ENCODE measurements around the gene GRIP2.

The GRIP2 gene

DNA sequence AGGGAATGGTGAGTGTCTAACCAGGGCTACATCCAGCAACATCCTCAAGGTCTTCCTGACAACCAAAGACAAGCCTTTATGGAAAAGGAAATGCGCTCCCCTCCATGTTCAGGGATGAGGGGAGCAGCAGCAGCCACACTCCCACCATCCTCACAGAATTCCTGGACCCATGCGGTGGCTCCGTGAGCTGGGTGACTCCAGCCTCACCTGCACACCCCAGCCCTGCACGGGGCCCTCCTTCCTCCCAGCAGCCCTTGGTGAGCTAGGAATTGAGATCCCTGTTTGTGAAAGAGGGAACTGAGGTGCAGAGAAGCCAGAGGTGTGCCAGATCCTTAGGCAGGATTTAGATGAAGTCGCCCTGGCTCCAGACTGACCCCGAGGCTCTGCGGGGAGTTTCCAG lies 52.3 kb downstream of the GRIP2 start:
- DNase-seq (ENCODE audit: low read depth in 2 of 3, low spot score in 2 of 3) = no peak

DNA sequence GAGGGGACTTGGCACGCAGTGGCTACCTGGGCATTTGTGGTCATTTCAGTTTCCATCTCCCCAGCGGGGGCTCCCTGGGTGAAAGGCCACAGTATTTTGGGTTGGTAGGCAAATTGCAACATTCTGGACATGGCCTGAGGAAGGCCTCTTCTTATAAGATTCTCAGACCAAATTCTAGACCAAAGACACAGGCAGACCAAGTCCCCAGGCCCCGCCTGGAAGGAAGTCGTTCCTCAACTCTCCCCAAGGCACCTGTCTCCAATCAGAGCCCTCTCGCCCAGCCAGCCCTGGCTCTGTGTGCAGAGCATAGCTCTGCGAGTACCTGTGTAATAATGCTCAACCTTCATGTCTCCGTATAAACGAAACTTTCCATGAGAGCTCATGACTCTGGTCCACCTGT lies 53.1 kb downstream of the GRIP2 start:
- no peak for DNase-seq (ENCODE audit: low read depth in 2 of 3, low spot score in 2 of 3)

DNA sequence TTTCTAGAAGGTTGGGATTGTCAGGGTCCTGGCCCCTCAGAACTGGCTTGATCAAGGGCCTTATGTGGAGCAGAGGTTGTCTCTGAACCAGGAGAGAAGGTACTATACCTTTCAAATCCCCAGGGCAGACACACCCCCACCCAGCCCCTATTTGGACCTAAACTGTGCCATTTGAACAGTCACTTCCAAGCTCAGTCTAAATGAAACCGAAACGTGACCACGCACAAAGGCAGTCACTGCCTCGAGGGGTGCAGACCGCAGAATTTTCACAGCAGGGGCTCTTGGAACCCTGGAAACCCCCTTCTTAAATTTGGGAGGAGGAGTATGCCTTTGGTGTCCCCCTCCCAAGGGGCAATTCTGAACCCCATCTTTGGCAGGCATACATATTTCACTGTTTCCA lies 53.7 kb downstream of the GRIP2 start:
- no peak for DNase-seq (ENCODE audit: low read depth in 2 of 3, low spot score in 2 of 3)

DNA sequence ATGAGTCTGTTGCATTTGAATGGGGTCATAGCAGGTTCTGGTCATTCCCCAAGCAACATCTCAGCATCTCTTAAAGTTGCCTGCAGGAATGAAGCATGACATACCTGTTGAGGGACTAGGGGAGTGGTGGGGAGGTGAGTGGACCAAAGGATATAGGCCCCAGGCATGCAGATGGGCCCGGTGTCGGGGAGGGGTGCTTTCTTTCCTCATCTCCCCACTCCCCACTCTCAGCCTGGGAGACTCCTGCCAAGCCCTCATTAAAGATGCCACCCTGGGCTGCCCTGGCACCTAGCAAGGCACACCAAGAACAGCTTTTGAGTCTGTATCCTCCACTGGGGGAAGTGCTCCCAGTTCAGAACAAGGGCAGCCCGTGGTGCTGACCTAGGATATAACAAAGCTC lies 54.2 kb downstream of the GRIP2 start:
- no peak for DNase-seq (ENCODE audit: low read depth in 2 of 3, low spot score in 2 of 3)

DNA sequence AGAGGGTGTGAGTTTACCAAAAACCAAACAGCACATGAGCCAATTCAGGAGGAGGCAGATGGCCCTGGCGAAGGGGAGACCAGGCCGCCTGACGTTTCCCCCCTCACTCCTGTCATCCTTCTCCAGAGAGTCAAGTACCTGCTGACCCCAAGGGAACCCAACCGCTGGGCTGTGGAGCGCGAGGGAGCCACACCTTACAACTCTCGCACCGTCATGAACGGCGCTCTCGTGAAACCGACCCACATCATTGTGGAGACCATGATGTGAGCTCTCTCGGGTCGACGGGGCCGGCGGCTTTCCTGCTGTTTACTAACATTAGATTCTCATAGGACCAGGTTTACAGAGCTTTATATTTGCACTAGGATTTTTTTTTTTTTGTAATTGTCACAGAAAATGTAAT lies 55.4 kb downstream of the GRIP2 start:
- no peak for DNase-seq (ENCODE audit: low read depth in 2 of 3, low spot score in 2 of 3)

DNA sequence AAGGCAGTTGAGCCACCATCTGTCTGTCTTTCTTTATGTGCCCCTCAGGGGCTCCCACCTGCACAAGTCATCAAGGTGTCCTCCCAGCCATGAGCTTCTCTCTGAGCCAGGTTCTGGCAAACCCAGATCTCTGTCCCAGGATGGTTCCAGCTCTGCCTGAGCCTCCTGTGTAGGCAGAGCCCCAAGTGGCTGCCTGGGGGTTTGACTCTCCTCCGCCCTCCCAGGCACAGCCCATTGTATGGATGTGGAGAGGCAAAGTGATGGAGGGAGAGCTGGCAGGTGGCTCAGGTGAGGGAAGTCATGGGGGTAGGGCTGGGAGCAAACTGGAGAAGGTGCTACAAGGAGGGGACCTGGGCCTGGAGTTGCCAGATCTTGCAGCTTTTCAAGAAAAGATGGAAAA lies 56.9 kb downstream of the GRIP2 start:
- DNase-seq (ENCODE audit: low read depth in 2 of 3, low spot score in 2 of 3) = no peak

DNA sequence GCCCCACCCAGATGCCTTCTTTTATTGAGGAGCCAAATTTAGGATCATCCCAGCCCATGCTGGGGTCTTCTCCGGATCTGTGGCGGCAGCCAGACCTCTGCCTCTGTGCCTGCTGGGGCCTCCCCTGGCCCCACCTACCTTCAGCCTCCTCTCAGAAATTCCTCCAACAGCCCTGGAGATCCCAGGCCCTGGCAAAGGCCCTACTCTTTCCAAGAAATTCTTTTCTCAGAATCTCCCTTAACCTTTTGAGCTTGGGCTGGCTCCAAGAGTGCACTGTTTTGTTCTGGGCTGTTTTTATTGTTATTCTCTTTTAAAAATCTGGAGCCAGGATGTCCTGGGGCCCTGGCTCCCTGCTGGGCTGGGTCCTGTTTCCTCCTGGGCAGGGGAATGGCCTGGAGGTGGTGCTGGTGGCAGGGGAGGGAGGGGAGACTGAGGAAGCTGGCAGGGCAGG lies 57.8 kb downstream of the GRIP2 start:
- DNase-seq (ENCODE audit: low read depth in 2 of 3, low spot score in 2 of 3) = no peak

DNA sequence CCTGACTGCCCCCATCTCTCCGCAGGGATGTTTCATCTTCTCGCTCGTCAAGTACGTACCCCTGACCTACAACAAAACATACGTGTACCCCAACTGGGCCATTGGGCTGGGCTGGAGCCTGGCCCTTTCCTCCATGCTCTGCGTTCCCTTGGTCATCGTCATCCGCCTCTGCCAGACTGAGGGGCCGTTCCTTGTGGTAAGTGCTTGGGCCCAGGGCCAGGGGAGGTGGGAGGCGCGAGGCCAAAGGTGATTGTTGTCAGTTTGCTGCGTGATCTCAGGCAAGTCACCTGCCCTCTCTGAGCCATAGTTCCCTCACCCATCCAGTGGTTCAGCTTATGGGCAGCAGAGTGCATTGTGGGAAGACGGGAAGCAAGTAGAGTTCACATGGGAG lies 58.5 kb downstream of the GRIP2 start:
- DNase-seq (ENCODE audit: low read depth in 2 of 3, low spot score in 2 of 3) = no peak

DNA sequence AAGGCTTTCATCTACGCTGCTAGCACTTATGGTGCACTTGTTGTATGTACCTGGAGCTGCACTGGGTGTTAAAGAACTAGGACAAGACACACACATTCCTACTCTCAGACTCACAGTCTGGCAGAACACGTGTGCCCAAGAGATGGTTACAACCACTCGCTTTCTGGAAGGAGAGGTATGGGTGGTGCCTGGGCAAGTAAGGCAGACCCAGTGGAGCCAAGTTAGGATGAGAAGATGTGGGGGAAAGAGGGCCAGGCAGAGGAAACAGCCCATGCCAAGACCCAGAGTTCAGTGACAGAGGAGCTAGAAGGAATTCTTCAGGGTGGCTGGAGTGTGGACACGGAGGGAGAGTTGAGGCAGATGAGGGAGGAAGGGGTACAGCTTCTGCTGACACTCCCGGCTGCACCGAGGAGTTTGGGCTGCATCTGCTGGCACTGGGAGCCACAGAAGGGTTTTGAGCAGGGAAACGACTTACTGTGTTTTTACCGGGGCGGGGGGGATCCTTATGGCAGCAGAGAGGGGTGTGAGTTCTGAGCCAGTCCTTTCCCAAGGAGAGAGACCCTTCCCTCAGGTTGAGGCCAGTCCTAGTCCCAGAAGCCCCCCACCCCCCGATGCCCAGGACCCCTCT lies 59.0 kb downstream of the GRIP2 start:
- DNase-seq (ENCODE audit: low read depth in 2 of 3, low spot score in 2 of 3) = no peak

DNA sequence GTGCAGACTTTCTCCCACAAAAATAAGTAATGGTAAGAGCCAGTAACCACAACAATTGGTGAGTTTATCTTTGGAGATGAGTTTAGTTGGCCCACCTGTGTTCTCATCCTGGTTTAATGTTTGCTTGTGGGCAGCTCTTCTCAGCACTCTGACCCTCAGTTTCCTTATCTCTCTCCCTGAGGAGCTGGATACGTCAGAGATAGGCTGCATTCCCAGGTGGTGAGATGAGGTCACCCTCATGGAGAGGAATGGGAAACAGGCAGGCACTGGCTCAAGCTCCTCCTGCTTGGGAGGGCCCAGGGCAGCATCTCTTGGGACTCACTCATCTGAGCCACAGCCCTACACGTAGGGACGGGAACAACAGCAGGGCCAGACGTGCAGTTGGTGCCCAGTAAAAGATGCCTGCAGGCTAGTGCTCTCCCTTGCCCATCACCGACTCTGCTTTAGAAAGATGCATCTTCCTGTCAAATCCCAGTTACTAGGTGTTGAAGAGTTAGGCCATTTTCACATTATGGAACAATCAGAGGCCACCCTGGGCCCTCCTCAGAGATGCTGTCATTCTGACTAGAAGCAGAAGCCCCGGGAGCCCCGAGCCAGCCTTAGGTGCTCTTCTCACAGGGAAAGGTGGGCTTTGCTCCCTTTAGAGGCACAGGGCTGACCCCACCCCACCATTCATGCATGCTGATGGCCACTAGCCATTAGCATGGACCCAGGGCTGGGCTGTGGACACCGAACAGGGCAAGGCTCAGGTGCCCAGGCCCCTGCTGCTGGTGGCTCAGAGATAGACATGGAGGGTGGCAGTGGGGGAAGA lies 59.7 kb downstream of the GRIP2 start:
- DNase-seq (ENCODE audit: low read depth in 2 of 3, low spot score in 2 of 3) = no peak

DNA sequence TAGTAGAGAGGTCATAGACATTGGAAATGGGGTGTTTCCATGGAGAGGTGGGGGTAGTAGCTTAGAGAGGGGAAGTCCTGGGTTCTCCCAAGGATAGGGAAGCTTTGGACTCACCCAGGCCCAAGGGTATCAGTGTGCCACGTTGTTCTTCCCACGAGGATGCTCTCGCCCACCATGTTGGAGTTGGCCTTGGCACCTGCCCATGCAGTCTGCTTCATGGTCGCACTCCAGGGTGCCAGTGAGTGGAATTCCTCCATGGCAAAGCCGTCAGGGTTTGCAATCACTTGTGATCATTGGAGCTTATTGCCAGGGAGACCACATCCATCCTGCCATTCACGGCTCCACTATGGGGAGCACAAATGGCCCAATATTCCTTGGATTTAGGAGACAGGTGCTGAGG lies 60.6 kb downstream of the GRIP2 start:
- DNase-seq (ENCODE audit: low read depth in 2 of 3, low spot score in 2 of 3) = no peak

DNA sequence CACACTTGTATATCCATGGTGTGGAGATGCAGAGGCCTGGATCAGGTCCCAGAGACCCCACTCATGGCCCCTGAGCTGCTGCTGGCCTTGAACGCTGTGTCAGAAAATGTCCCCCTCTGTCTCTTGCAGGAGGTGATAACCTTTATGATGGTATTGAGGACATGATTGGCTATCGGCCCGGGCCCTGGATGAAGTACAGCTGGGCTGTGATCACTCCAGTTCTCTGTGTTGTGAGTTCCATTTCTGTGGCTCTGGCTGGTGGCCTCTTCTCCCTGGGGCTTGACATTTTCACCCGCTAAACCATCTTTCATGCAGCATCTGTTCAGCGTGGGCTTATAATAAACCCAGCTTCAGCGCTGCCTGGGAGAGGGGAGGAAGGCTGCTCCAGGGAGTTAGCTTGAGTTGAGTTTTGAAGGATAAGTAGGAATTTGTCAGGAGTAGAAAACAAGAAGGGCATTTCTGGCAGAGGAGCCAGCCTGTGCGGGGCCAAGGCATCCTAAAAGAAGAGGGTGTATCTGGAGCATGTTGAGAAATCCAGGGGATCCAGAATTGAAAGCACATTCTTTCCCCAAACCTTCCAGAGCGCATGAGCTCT lies 61.1 kb downstream of the GRIP2 start:
- DNase-seq (ENCODE audit: low read depth in 2 of 3, low spot score in 2 of 3) = no peak

DNA sequence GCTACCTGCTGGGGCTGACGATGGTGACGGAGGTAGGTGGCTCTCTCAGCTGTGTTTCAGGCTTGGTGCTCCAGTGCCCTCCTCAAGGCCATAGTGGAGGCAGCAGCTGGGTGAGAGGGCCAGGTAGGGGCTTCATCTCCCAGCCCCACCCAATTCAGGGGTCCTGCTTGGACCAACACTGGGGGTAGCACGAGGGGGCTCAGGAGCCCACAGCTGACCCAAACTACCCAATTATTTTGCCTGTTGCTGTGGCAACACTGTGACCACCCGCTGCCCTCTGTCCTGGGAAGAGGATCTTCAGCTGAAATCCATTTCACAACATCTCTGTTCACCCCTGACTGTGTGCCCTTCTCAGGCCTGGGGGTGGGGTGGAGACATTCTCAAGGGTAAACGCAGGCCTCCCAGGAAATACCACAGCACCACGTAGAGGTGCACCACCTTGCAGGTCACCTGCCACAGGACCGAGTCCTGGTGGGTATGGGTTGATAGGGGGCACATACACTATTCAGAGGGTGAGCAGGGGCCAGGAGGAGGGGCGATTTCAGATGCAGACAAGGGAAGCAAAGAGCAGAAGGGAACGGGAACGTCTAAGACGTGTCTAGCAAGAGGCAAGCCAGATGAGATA lies 62.7 kb downstream of the GRIP2 start:
- no peak for DNase-seq (ENCODE audit: low read depth in 2 of 3, low spot score in 2 of 3)

DNA sequence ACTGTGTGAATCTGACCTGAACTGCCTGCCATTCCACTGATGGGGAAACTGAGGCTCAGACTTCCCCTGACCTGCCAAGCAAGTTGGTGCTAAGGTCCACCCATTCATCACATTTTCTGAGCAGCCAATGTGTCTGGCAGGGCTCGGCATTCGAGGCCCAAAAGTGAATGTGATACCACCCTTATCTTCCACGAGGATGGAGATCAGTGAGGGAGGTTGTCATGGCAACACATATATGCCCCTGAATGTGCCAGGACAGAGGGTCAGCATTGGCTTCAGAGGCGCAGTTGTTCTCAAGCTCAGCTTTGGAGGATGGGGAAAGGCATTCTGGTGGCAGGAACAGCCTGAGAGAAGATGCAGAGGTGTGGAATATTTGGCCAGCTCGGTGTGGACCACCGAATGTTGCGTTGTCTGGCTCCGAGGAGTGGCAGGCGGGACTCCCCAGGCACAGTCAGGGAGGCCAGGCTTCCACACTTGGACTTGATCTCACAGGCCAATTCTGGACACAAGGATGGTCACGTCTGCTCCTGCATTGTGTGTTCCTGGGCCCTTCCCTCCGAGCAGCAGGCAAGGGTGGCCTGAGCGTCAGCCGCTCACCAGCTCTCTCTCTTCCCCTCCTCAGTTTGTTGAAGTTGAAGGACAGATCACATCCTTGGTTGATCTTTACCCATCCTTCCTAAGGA lies 63.4 kb downstream of the GRIP2 start:
- DNase-seq (ENCODE audit: low read depth in 2 of 3, low spot score in 2 of 3) = no peak

DNA sequence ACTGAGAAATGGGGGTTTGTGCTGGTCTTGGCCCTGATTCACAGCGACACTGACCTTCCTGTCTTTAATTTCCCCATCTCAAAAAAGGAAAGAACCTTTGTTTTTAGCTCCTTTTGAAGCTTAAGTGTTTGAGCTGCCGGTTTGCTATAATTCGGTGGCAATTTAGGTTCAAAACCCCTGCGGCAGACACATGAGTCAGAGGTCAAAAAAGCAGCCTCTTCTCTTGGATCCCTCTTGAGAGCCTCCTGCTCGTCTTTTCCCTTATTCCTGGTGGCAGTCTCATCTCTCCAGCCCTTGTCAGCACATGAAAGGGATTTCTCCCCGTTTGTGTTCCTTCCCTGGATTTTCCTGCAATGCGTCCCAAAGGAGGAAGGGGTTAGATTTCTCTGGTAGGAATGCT lies 64.5 kb downstream of the GRIP2 start:
- no peak for DNase-seq (ENCODE audit: low read depth in 2 of 3, low spot score in 2 of 3)

DNA sequence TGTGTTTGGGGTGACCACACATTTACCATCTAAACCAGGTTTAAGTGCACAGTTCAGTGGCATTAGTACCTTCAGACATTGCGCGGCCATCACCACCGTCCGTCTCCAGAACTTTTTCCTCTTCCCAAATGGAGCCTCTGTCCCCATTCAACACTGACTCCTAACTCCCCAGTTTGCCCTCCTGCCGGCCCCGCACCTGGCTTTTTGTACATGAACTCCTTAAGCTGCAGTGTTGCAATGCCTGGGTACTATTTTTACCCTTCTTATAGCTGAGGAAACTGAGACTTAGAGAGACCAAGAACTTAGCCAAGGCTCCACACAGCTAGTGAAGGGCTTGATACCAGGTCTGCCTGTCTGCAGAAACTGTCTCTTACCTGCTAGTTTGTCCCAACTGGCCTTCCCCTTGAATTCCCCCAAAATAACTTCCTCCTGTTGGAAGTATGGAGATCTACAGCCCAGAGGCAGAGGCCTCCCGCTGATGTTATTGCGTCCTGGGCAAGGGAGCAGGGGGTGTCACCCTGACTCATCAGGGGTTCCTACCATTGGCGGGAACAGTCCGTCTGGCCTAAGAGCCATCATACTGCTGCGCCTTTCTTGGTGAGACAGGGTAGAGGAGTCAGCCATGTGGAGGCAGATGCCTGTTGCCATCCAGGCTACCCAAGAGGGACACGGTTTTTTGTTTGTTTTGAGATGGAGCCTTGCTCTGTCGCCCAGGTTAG lies 65.6 kb downstream of the GRIP2 start:
- no peak for DNase-seq (ENCODE audit: low read depth in 2 of 3, low spot score in 2 of 3)

DNA sequence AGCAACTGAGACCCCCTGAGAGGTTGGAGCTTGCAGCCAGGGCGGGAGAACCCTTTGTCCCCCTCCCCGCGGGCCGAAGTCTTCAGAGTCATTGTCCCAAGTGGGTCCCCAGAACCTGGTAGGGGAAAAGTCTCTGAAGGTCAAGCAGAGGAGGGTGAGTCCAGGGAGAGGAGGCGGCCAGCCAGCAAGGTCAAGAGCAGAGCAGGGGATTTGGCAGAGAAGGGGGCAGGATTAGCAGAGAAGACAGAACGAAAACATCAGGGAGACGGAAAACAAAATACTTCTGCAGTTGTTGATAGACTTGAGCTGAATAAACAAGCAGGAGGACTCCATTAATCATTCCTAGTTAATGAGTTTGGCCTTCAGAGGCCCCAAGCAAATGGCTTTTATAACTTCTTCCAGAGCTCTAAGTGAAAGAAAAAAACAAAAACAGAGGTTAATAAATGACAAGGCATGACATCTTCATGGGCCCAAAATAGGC lies 66.7 kb downstream of the GRIP2 start:
- no peak for DNase-seq (ENCODE audit: low read depth in 2 of 3, low spot score in 2 of 3)

DNA sequence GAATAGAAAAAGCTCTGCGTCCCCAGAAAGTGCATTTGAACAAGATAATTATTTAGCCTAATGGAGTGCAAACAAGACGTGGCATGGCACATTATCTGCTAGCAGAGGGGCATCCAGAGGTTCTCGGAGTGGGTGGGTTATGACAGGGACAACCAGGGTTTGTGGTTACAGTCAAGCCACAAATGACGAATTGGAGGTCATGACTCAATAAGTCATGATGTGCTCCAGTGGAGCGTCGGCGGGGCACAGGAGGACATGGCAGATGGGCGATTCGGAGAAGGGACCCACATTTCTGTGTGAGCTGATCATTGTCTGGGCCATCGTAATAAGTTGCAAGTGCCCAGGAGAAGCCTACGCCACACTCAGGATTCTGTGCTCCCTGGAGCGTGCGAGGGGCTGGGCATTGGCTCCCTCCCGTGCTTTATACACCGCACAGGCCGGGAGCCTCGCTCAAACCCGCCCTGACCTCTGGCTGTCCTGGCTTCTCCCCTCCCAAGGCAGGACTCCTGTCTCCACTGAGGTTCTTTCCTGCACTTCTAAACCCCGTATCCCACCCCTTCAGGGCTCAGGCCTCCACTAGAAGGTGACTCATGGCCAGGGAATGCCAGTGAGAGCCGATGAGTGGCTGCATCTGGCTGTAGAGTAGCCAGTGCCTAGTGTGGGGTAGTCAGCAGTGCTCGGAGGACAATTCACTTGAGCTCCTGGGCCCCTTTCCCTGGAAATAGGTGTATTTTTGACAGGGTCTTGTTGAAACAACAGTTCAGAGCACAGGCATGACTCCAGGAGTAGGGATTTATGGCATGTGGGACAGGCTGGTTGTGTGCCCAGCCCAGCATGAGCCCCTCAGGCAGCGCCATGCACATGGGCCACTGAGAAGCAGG lies 67.4 kb downstream of the GRIP2 start:
- no peak for DNase-seq (ENCODE audit: low read depth in 2 of 3, low spot score in 2 of 3)

DNA sequence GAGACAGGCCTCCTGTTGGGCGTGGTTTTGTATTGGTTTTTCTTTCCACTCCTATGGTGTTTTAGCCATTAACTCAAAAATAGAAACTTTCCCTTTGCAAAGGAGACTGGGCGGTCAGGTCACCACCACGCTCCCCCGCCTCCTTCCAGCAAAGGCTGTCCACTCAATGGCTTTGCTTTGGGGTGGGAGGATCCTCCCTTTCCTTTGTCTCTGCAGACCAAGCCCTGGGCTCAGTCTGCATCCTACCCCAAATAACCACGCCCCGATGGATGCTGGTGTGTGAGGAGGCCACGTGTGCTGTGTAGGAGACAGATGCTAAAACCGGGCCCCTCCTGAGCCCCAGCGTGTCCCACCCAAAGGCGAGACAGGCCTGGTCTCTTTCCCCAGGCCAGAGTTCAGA lies 68.5 kb downstream of the GRIP2 start:
- no peak for DNase-seq (ENCODE audit: low read depth in 2 of 3, low spot score in 2 of 3)

DNA sequence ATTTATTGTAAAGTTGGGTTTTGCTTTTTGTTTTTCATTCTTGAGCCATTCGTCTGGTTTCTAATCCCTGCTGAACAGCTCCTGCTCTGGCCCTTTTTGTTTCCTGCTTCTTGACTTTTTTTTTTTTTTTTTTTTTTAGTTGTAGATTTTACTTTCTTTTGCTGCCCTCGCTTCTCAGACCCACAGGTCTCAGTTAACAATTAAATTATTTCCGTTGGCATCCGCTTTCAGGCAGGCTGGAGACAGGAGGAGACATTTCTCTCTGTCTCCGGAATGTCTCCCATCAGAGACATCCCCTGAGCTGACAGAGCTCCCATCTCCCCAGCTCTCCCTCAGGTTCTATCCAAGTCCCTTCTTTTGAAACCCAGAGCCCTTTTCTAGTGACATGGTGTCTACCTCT lies 69.1 kb downstream of the GRIP2 start:
- no peak for DNase-seq (ENCODE audit: low read depth in 2 of 3, low spot score in 2 of 3)

Data from activated CD8-positive, alpha-beta memory T cell treated with anti-CD3 and anti-CD28 coated beads for 48 hours (primary cell).